GM19351 (cell line): ENCODE results near the gene DDX54.
"Not testable (repeated sequence)": the region's sequence is repeated elsewhere in the genome, so short reads cannot be mapped to it uniquely, and the experiment has no call there.

Experiments used
- ATAC-seq: cut with Tn5 transposase; IDR thresholded peaks from one replicate; pipeline ENCODE4 v1.9.1; 2021; ENCODE audit warnings: mild to moderate bottlenecking, moderate library complexity; ENCODE audit not compliant: unreplicated experiment

Gene DDX54

GRCh38 chr12:113129664-113130456 is 55.4 kb downstream of the DDX54 start:
- ATAC-seq, result no peak

- ATAC-seq, result no peak
Measured at GRCh38 chr12:113128802-113129663, 56.2 kb downstream of the DDX54 start.

GRCh38 chr12:113127791-113128199 is 57.5 kb downstream of the DDX54 start:
- ATAC-seq, result no peak

- ATAC-seq, result no peak
Measured at GRCh38 chr12:113120670-113121370, 64.5 kb downstream of the DDX54 start.

GRCh38 chr12:113119980-113120669 is 65.2 kb downstream of the DDX54 start:
- ATAC-seq, result no peak

GRCh38 chr12:113118142-113118541 is 67.1 kb downstream of the DDX54 start:
- no peak for ATAC-seq

GRCh38 chr12:113117684-113118083 is 67.6 kb downstream of the DDX54 start:
- not testable (repeated sequence) for ATAC-seq

GRCh38 chr12:113116875-113117274 is 68.4 kb downstream of the DDX54 start:
- ATAC-seq, result no peak

GRCh38 chr12:113115455-113116126 is 69.7 kb downstream of the DDX54 start:
- ATAC-seq, result no peak

GRCh38 chr12:113114447-113115178 is 70.7 kb downstream of the DDX54 start:
- no peak for ATAC-seq

- ATAC-seq, result no peak
Measured at GRCh38 chr12:113113397-113113796, 71.9 kb downstream of the DDX54 start.

GRCh38 chr12:113112043-113112899 is 73.0 kb downstream of the DDX54 start:
- no peak for ATAC-seq

- ATAC-seq, result no peak
Measured at GRCh38 chr12:113111247-113111646, 74.0 kb downstream of the DDX54 start.

GRCh38 chr12:113109872-113110599 is 75.2 kb downstream of the DDX54 start:
- no peak for ATAC-seq

GRCh38 chr12:113109360-113109759 is 75.9 kb downstream of the DDX54 start:
- no peak for ATAC-seq

GRCh38 chr12:113108308-113108707 is 77.0 kb downstream of the DDX54 start:
- ATAC-seq, result no peak
